HG03354 (cell line): Measurements from ENCODE around the gene TSPOAP1.

Experiments used
- ATAC-seq: cut with Tn5 transposase; IDR thresholded peaks from one replicate; pipeline ENCODE4 v1.9.1; 2021; ENCODE audit warnings: mild to moderate bottlenecking; ENCODE audit not compliant: unreplicated experiment, poor library complexity, severe bottlenecking

Gene TSPOAP1

GRCh38 chr17:58362368-58363014 lies 33.9 kb upstream of the TSPOAP1 start:
- no peak for ATAC-seq

DNA sequence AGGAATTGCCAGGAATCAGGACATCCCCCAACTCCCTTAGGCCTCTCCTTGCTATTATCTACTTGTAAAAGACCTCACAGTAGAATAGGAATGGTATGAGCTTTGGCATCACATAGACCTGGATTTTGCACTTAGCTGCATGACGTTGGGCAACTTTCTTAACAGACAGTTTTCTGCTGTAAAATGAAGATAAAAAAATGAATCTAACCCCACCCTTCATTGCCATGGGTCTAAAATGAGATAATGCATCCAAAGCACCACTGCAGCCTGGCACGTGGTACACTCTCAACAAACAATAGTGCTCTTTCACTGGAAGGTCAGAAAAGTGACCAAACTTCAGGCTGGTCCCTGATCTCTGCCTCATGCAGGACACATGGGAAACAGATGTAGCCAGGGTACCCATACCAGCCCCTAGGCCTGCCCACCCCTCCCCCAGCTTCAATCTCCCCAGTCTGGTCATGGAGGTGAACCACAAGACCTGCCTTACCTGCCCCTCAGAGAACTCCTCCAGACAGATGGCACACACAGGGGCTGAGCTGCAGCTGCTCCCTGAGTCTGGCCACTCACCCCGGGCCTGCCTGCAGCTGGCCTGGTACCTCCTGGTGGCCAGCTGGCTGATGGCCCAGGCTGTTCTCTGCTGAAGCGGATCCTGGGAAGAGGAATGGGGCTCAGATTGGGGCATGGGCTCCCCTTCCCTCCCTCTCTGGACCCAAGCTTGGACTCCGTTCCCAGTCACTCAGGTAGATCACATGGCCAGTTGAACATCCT lies 31.9 kb upstream of the TSPOAP1 start:
- ATAC-seq: no peak

- no peak for ATAC-seq
These were observed 30.0 kb upstream of the TSPOAP1 start for GRCh38 chr17:58358408-58359172.

GRCh38 chr17:58357312-58358297 lies 29.0 kb upstream of the TSPOAP1 start:
- no peak for ATAC-seq

DNA sequence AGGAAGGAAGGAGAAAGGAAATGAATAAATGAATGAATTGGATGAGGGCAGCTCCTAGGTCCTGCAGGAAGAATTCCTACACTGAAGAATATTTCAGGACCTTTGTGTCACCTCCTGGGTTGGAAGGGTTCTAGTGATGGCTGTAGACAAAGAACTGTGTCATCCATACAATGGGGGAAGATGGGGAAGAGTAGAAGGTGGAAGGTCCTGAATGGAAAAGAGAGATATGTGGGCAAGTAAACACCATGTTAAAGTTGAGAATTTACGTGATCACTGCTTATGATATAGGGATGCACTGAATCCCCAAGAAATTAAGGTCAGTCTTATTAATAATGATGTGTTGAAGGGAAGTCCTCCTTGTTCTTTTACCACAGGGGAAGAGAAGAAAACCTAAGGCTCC lies 27.6 kb upstream of the TSPOAP1 start:
- ATAC-seq: no peak

DNA sequence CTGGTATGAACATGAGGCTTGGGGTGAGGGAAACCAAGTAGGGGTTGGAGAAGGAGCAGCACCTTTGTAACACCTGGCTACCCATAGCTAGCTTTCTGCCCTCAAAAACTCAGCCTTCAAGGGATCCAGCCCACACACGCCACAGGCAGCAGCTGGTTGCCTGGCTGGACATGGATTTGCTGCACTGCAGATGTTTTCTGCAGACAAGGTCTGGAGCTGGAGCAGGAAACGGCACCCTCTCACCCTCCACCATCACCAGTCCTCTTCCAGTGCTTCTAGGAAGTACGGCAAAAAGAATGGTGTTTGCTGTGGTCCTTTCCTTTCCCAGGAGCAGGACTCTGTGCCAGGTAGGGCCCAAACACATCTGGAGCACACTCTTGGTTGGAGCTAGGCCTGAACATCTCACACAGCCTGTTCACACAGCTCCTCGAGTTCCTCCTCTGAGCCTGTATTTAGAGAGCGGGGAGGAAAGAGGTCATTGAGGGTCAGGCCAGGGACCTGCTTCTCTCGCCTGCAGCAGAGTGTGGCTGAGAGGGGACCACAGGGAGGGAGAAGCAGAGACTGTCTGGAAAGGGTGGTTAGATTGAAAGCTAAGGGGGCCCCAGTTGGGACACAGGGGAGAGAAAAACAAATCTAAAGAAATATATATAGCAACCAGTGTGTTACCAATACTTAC lies 26.1 kb upstream of the TSPOAP1 start:
- no peak for ATAC-seq

GRCh38 chr17:58353389-58353825 lies 24.8 kb upstream of the TSPOAP1 start:
- no peak for ATAC-seq

DNA sequence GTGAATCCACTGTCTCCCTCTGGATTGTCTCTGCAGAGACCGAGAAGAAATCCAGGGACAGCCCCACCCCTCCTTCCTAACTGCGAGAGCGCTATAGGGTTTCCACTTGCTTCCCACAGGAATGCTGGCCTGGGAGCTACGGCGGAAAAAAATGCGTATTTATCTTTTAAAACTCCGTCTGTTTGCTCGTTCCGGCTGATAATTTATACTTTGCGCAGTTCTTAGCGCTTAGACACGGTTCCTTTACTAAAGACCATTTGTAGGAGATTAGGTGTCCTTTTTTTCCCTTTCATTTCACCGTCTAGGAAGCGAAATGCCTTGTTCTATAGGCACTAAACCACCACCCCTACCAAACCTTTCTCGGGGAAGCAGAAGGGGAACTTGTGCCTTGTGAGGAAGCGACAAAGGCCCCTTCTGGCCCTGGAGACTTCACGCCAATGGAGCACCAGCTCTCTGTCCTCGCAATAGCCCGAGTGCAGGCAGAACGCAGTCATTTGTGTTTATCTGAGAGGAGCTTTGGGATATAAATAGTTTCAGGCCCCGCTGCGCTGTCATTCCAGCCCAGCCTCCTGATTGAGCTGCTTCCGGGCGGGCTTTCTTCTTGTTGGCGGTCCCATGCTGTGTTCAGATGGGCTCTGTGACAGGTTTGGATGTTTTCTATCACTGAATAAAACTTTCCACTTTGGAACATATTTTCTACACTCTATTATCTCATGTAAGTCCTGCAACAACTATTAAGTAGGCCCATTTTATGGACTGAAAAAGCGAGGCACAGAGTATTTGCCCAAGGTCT lies 24.2 kb upstream of the TSPOAP1 start:
- ATAC-seq: no peak

GRCh38 chr17:58351831-58352595 lies 23.4 kb upstream of the TSPOAP1 start, which contains the start of gene SUPT4H1:
Gene SUPT4H1 (minus strand): TSS chr17:58352201. CDS start chr17:58352135, 66 bp downstream.
- ATAC-seq: peak; percentile 90

- ATAC-seq: no peak
These were observed 22.6 kb upstream of the TSPOAP1 start for GRCh38 chr17:58351182-58351581.

GRCh38 chr17:58348038-58348437 lies 19.4 kb upstream of the TSPOAP1 start:
- no peak for ATAC-seq

GRCh38 chr17:58345500-58345899 lies 16.9 kb upstream of the TSPOAP1 start:
- ATAC-seq: no peak

DNA sequence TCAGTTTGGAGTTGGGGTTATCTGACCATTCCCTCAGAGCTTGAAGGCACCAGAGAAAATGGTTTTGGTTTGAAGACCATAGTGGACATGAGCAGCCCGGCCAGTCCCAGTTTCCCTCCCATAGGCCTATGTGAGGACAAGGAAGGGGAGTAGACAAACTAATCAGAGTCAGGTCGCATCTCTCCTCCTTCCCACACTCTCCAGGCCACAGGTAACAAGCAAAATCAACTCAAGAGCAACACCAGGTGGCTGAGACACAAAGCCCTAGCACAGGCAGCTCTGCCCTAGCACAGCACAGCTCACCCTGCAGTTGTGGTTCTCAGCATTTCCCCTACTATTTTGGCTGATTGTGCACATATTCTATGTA lies 16.2 kb upstream of the TSPOAP1 start:
- ATAC-seq: peak; percentile 40

GRCh38 chr17:58344047-58344790 lies 15.6 kb upstream of the TSPOAP1 start:
- ATAC-seq: peak; percentile 91

GRCh38 chr17:58343131-58343530 lies 14.5 kb upstream of the TSPOAP1 start:
- no peak for ATAC-seq

- ATAC-seq: no peak
These were observed 13.4 kb upstream of the TSPOAP1 start for GRCh38 chr17:58341861-58342475.
